HG02759 (cell line): ENCODE measurements around the gene KDM4B.

Source experiments
- ATAC-seq: cut with Tn5 transposase; IDR thresholded peaks from one replicate; pipeline ENCODE4 v1.9.1; 2021; ENCODE audit warnings: mild to moderate bottlenecking, moderate library complexity; ENCODE audit not compliant: unreplicated experiment

KDM4B gene

DNA sequence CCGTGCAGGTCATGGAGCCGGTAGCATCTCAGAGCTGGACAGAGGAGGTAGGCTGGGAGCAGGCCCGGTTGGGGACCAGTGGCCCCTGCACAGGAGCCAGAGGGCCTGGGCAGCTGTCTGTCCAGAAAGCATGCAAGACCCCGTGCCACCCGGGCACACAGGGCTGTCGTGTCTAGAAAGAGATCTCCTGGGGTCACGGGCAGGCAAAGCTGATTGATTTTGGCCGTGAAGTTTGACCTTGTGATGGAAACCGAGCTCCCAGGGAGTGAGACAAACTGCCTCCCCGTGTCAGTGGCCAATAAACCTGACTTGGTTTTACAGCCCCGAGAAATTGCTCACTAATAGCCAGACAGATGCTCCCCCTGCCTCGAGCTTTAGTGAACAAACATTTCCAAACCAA lies 98.8 kb downstream of the KDM4B start:
- no peak for ATAC-seq

DNA sequence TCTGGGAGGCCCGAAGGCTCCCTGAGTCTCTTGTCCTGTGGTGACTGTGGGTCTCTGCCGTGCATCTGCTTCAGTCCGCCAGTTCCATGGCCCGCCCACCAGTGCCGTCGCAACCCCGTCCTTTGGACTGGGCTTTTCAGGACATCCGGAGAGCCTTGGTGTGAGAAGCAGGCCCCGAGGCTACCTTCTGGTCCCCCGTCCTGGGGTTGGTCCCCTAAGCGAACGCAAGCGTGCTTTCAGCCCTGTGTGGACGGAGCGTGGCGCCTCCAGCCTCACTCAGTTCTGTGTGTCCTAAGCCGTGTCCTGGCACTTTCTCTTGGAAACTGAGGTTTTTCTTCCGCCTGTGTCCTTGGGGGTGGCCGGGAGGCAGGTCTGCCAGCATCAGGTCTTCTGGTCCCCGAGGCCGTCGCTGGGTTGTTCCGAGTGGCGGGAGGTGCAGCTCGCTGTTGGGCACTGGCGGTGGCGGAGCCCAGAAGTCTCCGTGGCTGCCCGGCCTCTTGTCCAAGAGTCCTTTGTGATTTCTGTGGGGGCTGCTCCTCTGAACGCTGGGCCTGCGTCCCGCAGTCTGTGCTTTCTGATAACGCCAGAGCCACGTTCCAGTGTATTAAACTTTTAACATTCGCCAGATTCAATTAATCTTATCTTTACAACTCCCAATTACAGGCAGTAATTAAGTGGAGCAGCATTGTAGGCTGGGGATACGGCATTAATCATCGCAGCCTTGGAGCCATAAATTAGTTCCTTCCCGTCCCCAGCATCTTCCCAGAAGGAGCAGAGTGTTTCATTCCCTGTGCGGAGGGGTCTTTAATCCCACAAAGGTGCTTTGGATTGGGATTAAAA lies 99.5 kb downstream of the KDM4B start:
- no peak for ATAC-seq

DNA sequence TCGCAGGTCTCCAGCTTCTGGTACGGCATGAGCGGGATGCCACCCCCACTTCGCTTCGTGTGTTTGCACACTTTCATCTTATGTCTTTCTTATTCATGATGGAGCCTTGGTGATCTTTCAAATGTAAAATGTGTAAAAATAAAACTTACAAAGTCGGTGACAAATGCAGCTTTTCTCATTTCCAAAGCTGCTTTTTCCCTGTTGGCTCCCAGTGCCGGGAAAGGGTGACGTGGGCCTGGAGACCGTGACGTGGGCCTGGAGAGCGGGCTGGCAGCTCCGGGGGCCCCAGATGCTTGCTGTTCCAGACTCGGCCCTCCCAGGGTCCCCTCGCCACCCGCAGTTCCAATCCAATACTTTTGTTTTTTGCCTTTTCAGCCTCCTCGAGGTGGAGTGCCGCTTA lies 101.4 kb downstream of the KDM4B start:
- ATAC-seq = no peak

DNA sequence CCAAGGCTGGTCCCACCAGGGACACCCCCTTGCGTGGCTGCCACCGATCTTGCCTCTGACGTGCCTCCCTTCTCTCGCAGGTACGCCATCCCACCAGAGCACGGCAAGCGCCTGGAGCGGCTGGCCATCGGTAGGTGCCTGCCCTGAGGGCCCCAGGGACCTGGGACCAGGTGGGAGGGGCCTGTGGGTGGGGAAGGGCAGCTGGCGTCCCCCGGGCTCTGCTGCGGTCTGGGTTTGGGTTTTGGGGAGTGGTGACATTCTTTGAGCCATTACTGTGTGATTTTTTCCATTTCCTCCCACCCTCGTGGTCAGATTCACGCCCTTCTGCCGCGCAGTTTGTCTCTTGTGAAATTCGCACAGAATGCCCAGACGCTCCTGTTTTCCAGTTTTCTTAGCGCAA lies 102.0 kb downstream of the KDM4B start:
- no peak for ATAC-seq

DNA sequence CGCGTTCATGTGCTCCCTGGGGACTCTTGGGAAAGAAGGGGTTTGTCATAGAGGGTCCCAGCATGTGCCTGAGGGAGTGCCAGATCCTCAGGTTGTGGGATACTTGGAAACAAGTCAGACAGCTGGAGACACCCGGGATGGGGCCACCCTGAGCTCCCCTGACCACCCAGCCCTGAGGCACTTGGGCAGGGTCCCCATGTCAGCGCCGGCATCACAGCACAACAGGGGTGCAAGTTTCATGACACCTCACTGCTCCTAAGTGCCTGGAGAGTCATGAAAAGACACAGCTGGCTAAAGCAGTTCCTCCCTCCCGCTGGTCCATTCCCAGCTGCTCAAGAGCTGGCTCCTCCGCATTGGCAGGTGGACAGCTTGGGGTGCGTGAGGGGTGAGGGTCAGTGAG lies 102.7 kb downstream of the KDM4B start:
- no peak for ATAC-seq

DNA sequence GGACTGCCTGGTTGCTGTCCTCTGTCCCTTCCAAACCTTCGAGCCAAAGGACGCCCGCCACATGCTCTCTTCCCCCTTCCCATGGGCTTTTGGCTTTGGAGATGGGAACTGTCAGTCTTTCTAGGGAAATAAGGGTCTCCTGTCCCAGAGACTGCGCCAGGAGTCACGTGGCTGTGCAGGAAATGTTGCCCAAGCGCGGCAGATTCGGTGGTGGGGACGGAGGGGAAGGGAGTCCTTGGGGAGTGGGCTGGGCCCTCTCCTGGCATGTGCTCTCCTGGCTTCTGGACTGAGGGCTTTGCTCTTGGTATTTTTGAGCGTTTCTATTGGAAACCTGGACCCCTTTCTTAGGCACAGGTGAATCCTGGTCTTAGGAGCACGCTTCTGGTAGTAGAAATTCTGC lies 103.2 kb downstream of the KDM4B start:
- ATAC-seq = no peak

DNA sequence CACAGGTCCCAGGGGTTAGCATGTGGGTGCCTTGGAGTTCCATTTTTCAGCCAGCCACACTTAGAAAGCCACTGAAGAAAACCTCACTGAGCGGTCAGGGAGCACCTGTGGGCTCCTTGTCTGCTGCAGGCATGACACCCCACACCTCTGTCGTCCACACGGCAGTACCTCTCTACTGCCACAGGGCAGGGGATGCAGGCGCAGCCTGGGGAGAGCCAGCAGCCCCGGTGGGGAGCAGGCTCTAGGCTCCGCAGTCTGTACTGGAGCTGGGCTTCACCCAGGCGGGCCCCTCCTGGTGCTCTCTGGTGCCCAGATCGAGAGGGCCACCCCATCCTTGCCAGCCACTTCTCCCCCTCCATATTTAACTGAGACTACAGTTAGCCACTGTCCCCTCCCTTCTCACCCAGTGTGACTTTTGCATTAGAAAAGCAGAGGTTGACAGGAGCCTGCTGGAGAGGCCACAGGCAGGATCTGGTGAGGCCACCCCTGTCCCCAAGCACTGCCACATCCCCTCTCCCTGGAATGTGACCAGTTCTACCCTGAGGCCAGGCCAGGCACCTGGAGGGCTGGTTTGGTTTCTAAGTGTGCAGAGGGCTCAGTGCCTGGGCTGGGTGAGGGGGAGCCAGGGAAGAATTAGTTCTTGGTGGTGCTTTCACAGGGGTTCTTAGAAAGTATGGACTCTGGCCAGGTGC lies 104.4 kb downstream of the KDM4B start:
- no peak for ATAC-seq

DNA sequence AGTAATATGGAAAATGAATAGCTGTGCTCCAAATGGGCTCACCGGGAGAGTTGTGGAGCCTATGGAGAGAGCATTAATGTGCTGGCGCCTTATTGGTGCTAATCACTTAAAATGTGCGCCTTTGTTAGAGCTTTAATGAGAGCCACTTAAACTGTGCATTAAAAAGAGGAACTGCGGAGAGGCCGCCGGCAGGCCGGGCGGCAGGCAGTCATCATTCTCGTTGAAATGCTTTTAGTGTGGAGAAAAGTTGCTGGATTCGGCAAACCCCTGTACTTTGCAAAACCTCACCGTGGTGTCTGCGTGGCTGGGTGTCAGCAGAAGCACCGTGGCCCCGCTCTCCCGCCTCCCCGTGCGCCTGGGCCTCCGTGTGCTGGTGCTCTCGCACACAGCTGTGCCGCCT lies 105.5 kb downstream of the KDM4B start:
- ATAC-seq = no peak

DNA sequence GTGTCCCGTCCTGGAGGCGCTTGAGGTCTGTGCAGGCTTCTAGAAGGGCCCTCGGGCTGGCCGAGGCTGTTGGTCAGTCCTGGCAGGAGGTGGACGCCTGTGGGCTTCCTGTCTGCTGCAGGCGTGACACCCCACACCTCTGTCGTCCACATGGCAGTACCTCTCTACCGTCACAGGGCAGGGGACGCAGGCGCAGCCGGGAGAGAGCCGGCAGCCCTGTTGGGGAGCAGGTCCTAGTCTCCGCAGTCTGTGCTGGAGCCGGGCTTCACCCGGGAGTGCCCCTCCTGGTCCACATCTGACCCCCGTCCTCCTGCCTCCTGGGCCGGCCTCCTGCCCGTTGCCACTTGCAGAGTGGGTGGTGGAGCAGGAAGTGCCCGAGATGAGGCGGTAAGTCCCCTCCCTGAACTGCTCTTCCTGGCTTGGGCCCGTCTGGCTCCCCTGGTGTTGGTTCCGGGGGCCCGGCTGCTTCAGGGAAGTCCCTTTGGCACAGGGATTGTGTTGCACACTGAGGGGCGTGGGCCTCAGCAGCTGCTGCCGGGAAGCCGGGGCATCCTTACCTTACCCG lies 106.0 kb downstream of the KDM4B start:
- no peak for ATAC-seq

DNA sequence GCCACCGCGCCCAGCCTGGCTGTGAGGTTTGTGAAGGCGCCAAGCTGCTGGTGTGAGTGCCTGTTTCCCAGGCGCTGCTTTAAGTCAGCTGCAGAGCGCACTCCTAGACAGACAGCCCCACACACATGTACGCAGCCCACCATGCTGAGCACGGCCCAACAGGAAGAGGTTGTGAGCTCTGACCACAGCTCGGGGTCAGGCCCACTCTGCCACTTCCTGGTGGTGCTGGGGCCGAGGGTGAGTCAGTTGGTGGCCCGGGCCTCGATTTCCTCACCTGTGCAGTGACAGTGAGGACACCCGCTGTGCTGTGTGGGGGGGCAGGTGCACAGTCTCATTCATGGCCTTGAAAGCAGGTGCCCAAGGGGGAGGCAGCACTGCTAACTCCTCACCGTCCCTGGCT lies 106.7 kb downstream of the KDM4B start:
- no peak for ATAC-seq

DNA sequence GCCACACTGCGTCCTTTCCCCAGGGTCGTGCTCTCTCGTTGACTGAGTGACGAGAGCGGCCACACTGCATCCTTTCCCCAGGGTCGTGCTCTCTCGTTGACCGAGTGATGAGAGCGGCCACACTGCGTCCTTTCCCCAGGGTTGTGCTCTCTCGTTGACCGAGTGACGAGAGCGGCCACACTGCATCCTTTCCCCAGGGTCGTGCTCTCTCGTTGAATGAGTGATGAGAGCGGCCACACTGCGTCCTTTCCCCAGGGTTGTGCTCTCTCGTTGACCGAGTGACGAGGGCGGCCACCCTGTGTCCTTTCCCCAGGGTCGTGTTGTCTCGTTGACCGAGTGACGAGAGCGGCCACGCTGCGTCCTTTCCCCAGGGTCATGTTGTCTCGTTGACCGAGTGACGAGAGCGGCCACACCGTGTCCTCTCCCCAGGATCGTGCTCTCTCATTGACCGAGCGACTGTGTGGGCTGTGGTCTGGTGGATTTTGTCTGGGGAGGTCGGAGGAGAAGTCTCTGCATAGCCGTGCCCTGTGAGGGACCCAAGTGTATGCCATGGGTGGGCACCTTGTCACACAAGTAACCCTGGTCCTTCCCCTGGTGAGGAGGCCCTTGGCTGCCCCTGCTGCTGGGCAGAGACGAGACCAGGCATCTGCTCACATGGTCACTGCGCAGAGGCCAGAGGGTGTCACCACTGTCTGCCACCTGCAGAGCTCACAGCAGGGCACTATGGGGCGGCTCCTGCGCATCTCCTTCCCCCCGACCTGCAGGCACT lies 107.7 kb downstream of the KDM4B start:
- no peak for ATAC-seq

DNA sequence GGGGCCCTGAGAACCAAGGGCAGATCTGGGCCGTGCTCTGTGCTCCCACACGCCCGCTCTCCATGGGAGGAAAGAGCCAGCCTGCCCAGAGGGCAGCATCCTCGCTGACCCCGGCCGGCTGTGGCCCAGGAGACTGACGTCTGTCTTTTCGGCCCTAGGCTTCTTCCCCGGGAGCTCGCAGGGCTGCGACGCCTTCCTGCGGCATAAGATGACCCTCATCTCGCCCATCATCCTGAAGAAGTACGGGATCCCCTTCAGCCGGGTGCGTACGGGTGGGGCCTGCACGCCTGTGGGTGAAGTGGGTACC lies 108.2 kb downstream of the KDM4B start:
- no peak for ATAC-seq

DNA sequence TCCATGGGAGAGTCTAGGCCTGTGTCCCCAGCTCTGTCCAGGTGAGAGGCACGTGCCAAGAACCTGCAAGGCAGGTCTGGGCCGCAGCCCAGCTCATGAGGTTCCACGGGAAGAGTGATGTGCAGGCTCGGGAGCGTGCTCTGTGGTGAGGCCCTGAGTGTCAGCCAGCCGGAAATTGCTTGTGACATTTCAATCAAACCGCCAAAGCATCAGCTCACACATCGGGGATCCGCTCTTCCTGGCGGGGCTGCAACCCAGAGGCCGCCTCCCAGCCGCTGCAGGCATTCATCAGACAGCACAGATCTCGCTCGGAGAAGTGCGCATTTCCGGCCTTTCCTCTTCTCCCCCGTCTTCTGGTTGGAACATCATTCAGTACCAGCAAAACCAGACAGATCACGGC lies 109.3 kb downstream of the KDM4B start:
- ATAC-seq = no peak

DNA sequence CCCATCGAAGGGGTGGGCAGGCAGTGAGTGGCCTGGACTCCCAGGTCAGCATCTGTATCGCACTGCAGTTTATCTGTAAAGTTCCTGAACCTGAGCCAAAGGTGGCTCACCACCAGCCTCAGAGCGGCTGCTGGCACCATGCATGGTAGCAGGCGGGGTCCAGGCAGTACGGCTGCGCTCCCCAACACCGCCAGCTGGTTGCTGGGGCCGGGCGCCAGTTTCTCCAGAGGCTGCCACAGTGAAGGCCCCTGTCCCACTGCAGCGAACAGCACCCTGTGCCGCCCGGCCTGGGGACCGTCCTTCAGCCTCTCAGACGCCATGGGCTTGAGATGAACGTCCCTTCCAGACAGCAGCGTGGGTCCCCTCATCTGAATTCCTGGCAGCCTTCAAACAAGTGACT lies 109.8 kb downstream of the KDM4B start:
- ATAC-seq = no peak

DNA sequence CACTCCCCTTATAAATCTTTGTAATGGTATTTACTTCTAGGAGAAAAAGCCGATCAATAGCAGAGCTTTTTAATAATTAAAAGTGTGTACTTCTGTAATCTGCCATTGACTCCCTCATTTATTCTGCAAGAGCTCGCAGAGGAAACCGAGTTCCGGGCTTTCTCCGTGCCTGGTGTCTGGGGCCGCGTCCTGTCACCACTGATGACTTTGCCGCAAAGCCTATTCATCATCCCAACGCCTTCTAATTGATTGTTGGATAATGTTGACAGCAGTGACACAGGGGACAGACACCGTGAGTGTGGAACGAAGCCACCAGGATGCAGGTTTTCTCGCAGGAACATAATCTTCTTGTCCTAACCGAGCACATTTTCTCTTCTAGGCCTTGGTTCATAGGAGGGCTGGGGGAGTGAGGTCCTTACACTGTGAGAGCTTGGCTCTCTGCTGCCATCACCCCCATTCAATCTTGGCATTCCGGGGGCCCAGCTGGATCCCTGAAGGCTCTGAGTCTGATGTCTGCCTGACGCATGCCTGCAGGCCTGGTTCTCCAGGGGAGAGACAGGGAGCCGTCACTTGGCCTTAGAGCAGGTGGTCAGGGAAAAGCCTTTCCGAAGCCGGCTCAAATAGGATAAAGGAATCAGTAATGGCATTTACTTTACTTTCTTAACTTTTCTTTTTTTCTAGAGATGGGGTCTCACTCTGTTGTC lies 110.3 kb downstream of the KDM4B start:
- no peak for ATAC-seq

DNA sequence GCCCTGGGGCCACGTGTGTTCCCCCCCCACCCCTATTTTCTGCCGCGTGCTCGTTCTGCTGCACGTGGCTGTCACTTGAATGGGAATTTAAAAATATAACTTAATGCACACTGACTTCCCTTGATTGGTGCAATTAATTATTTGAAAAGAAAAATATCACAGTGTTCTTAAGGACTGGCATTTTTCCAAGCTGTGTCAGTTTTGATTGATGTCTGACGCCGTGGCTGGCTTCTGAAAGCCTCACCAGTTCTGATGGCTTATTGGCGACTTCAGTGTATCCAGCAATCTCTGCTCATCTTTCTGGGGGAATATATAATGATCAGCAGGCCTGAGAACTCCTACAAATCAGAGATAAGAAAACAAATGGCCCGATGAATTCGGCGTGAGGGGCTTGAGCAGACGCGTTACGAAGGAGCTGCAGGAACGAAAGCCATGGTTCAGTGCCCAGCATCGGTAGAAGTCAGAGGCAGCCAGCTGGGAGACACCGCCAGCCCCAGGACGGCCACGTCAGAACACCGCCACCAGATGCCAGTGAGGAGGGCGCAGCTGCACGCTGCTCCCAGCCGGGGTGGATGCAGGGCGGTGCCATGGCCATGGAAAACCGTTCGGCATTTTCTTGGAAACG lies 111.2 kb downstream of the KDM4B start:
- no peak for ATAC-seq

DNA sequence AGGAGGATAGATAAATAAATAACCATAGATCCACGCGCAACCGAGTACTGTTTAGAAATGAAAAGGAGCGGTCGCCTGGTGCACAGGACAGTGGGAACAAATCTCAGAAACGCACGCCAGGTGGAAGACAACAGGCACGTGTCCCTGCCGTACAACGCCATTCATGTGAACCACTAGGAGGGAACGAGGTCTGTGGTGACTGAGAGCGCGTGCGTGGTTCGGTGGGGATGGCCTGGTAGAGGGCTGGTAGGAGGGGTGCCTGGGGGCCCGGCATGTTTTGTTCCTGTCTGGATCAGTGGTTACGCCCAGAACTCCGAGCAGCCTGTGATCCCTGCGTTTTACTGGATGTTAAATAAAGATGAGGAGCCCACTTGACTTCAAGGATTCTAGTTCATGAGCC lies 111.9 kb downstream of the KDM4B start:
- ATAC-seq = no peak

DNA sequence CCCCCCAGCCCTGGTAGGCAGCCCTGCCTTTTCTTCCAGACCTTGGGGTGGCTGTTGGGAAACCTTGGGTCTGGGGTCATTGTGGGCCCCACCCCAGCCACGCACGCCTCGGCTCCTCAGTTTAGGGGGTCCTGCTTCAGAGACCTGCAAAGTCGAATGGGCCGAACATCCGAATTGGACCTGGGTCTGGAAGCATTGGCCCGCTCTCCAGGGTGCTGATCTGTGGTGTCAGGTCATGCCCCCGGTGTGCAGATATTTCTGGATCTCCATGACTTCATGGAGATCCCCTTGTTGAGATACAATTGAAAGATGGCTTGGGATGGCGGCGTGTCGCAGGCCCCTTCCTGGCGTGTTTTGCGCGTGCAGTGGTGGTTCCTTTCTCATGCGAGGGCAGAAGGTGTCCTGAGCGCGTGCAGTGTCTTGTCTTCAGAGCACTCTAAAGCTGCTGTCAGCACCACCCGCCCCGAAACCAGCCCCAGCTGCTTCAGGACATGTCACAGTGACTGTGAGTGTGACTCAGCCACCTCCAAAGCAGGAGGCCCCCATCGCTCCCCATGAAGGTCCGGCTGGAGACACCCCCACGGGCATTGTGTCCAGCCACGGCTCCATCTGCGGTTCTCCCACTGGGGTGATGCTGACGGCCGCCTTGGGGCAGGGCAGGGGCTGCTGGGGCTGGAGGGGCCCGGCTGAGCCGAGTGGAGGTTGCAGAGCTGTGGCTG lies 112.7 kb downstream of the KDM4B start:
- no peak for ATAC-seq

DNA sequence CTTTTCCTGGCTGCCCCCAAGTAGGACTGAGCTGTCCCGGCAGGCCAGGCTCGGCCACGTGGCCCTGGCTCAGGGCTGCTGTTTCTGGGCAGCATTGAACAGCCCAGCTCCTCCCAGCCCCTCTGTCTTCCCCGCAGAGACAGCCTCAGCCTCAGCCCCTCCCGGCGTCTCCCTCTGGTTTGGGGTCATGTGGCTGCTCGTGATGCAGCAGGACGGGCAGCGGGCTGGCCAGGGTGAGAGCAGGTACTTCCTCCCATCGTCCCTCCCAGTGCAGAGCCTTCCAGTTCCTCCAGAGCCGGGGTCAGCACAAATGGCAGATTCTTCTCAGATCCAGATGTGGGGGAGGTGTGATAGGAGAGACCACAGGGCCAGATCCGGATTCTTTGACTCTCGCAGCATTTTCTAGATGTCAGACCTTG lies 114.6 kb downstream of the KDM4B start:
- no peak for ATAC-seq

DNA sequence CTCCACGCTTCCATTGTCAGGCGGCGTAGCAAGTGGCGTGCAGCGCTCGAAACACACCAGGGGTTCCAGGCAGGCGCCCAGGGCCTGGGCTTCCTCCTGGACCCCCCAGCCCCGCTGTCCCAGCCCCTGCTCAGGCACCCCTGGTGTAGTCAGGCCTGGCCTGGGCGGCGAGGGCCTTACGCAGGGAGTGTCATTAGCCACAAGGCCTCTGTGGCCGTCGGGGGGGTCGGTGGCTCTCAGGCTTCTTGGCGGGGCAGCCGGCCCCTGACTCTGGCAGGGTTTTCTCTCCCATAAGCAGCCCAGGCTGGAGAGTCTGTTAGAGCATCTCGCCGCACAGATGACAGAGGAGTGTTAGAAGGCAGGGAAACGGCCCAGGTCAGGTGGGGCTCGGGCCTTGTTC lies 116.7 kb downstream of the KDM4B start:
- ATAC-seq = no peak
